Subcutaneous abdominal adipose tissue (tissue), 5 donors: Measurements from ENCODE around the gene PRSS21.

Experiments
- H3K27ac ChIP-seq: one replicate; pipeline ENCODE4 v1.7.0; 2013; ENCODE audit warnings: low read depth, mild to moderate bottlenecking, inconsistent platforms, low read length, moderate library complexity
- H3K27me3 ChIP-seq, 5 donors: one replicate each; pipeline ENCODE4 v1.7.0; 2013; ENCODE audit warnings: low read length in 5 of 5, inconsistent platforms in 1 of 5; ENCODE audit not compliant: control insufficient read depth in 5 of 5, insufficient read depth in 4 of 5
- H3K36me3 ChIP-seq, 5 donors: one replicate each; pipeline ENCODE4 v1.7.0; 2013; ENCODE audit warnings: low read length in 5 of 5; ENCODE audit not compliant: control insufficient read depth in 5 of 5, insufficient read depth in 5 of 5
- H3K4me1 ChIP-seq, 5 donors: one replicate each; pipeline ENCODE4 v1.7.0; 2013; ENCODE audit warnings: low read length in 5 of 5, mild to moderate bottlenecking in 3 of 5, moderate library complexity in 1 of 5; ENCODE audit not compliant: control insufficient read depth in 5 of 5, insufficient read depth in 5 of 5
- H3K4me3 ChIP-seq, 5 donors: one replicate each; pipeline ENCODE4 v1.7.0; 2013; ENCODE audit warnings: low read length in 5 of 5, low read depth in 1 of 5
- H3K9ac ChIP-seq, 5 donors: one replicate each; pipeline ENCODE4 v1.7.0; 2013; ENCODE audit warnings: low read length in 5 of 5, mild to moderate bottlenecking in 4 of 5, moderate library complexity in 3 of 5
- H3K9me3 ChIP-seq, 5 donors: one replicate each; pipeline ENCODE4 v1.7.0; 2013; ENCODE audit warnings: low read length in 5 of 5; ENCODE audit not compliant: control insufficient read depth in 5 of 5
- donor health status: healthy.
- donor health status: healthy.
- donor health status: healthy.
- donor health status: healthy.
- donor health status: healthy.

PRSS21 gene, protein sequence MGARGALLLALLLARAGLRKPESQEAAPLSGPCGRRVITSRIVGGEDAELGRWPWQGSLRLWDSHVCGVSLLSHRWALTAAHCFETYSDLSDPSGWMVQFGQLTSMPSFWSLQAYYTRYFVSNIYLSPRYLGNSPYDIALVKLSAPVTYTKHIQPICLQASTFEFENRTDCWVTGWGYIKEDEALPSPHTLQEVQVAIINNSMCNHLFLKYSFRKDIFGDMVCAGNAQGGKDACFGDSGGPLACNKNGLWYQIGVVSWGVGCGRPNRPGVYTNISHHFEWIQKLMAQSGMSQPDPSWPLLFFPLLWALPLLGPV

DNA sequence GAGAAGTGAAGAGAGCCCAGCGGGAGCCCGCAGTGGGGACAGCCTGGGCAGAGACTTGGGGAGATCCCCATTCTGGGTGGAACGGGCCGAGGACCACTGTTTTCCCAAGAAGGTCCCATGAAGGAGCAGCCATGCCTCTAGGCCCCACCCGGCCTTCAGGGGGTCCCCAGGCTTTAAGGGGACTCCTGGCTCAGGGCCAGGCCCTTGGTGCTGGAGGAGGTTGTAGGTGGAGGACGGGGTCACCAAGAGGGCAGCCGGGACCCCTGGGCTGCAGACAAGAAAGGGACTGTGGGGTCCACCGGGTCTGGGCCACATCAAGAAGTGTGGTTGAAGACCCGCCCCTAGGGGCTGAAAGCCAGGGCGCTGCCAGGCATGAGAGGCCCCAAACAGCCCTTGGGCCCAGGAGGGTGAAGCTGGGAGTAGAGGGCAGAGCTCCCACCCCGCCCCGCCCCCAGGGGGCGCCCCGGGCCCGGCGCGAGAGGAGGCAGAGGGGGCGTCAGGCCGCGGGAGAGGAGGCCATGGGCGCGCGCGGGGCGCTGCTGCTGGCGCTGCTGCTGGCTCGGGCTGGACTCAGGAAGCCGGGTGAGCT is at the start of gene PRSS21:
PRSS21 (plus strand) TSS at position 487 of the 589 bp plus-strand sequence; CDS start at position 519, 32 bp downstream.
- Histone ChIP-seq H3K36me3 (no peaks in the 10 kb centered on the region), H3K4me1 (no peaks in the 10 kb centered on the region), H3K4me3 (no peak within 1 kb of the TSS), H3K9ac (no peak within 1 kb of the TSS), H3K9me3 (no peaks in the 10 kb centered on the region), H3K27ac (no peak within 1 kb of the TSS), H3K27me3 (peaks cover 13 to 53% (median 41%) of the 10 kb centered on the region in 5 donors)

DNA sequence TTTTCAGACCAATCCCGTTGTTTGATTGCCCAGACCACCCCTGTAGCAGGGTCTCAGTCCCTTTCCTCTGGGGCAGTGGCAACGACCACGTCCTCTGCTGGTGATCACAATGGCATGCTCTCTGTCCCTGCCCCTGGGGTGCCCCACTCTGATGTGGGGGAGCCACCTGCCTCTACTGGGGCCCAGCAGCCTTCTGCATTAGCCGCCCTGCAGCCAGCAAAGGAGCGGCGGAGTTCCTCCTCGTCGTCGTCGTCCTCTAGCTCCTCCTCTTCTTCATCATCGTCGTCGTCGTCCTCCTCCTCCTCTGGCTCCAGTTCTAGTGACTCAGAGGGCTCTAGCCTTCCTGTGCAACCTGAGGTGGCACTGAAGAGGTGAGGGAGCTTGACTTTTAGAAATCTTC is 49.1 kb upstream of the PRSS21 start:
- Histone ChIP-seq H3K36me3 (peaks cover 12 to 100% (median 98%) of the 10 kb centered on the region in 5 donors), H3K9ac (no peak overlapping the region), H3K27ac (no peak overlapping the region)

DNA sequence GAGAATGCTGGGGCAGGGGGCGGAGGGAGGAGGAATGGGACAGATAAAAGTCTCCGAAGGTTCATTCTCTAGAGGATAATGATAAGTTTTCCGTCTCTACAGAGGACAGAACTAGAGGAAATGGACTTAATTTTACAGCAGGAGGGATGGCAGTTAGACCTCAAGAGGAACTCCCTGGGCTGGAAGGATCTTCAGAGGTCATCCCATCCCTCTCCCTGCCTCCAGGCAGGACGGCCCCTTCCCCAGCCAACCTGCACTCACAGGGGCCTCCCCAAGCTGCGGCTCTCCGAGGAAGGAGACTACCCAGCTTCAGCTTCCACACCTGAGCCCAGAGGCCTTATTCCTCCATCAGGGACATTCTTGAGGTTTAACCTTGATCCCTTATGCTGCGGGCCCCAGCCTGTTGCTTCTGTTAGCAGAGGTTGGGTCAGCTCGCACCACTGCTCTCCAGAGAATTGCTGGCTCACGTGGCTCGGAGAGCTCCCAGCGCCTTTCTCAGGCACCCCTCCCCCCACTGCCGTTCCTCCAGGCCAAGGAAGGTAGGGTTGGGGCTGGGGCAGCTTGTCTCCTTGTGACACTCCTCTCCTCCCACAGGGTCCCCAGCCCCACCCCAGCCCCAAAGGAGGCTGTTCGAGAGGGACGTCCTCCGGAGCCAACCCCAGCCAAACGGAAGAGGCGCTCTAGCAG is 48.5 kb upstream of the PRSS21 start:
- Histone ChIP-seq H3K27me3 (no peaks in the 10 kb centered on the region), H3K4me3 (no peak overlapping the region), H3K27ac (no peak overlapping the region), H3K4me1 (peaks cover 3 to 45% (median 29%) of the 10 kb centered on the region in 5 donors), H3K36me3 (peaks cover 9 to 100% (median 98%) of the 10 kb centered on the region in 5 donors), H3K9ac (peak overlapping the region in 1 of 5 donors; percentile 9), H3K9me3 (no peaks in the 10 kb centered on the region)

More for the DNA sequence above, 49.1 kb upstream of the PRSS21 start:
- Histone ChIP-seq H3K4me3 (no peak overlapping the region), H3K9me3 (no peaks in the 10 kb centered on the region), H3K27me3 (no peaks in the 10 kb centered on the region), H3K4me1 (peaks cover 3 to 42% (median 28%) of the 10 kb centered on the region in 5 donors)

DNA sequence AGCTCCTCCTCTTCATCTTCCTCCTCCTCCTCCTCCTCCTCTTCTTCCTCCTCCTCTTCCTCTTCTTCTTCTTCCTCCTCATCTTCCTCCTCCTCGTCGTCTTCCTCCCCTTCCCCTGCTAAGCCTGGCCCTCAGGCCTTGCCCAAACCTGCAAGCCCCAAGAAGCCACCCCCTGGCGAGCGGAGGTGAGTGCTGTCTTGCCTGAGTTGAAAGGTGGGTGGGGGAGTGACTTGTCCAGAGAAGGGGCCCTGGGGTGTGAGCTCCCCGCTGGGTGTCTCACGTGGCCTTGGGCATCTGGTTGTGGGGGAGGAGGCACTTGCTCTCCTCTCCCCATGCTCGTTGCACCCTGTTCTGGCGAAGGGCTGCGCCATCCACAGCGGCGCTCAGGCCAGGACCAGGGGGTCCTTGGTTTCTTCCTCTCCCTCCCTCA is 47.9 kb upstream of the PRSS21 start:
- no peak overlapping the region for H3K4me3 ChIP-seq
- H3K27ac ChIP-seq = no peak overlapping the region
- peaks cover 3 to 45% (median 29%) of the 10 kb centered on the region in 5 donors for H3K4me1 ChIP-seq
- peak overlapping the region in 1 of 5 donors; percentile 9 for H3K9ac ChIP-seq
- no peaks in the 10 kb centered on the region for H3K9me3 ChIP-seq
- no peaks in the 10 kb centered on the region for H3K27me3 ChIP-seq
- peaks cover 4 to 100% (median 96%) of the 10 kb centered on the region in 5 donors for H3K36me3 ChIP-seq

DNA sequence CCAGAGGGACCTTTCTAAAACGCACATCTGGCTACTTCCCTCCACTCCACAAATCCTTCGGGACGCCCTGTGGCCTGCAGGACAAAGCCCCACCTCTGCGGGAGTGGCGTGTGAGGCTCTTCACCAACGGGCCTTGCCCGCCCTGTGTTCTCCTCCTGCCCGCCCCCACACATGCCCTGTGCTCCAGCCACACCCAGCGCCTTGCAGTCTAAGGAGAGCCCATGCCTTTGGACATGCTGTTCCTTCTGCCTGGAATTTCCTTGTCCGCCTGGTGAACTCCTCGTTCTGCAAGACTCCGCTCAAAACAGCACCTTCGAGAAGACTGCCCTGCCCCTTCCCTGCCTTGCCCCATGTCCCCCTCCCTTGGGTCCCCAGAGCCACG is 47.4 kb upstream of the PRSS21 start:
- no peak overlapping the region for H3K9ac ChIP-seq
- H3K27ac ChIP-seq = no peak overlapping the region

DNA sequence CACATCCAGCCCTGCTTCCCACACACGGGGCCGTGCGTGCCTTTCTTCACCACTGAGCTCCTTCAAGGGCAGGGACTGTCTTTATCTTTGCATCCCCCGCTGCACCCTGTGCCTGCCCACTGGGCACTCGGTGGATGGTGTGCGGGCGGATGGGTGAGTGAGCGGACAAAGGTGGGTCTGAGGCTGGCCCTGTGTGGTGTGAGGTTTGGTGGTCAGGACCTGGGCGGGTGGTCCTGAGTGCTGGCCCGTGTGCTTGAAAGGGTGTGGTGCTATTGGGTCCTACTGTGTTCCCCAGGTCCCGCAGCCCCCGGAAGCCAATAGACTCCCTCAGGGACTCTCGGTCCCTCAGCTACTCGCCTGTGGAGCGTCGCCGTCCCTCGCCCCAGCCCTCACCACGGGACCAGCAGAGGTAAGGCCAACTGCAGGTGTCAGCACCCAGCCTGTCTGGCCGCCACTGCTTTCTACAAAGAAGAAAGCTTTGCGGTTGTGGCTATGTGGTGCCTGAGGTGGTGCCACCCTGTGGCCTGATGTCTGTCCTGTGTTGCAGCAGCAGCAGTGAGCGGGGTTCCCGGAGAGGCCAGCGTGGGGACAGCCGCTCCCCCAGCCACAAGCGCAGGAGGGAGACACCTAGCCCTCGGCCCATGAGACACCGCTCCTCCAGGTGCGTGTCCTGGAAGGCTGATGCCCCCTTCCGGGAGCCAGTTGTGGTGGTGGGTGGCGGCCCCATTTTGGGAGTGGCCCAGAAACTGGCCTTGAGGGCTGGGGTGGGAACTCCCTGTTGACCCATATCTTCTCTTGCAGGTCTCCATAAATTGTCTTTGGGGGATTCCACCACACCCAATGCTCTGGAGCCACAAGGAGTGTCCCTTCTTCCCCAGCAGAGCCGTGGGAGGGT is 46.7 kb upstream of the PRSS21 start:
- H3K27ac ChIP-seq = no peak overlapping the region
- H3K4me3 ChIP-seq = no peak overlapping the region
- H3K27me3 ChIP-seq = no peaks in the 10 kb centered on the region
- no peaks in the 10 kb centered on the region for H3K9me3 ChIP-seq
- H3K36me3 ChIP-seq = peaks cover 0 to 98% (median 93%) of the 10 kb centered on the region in 5 donors
- no peak overlapping the region for H3K9ac ChIP-seq
- H3K4me1 ChIP-seq = peaks cover 5 to 49% (median 30%) of the 10 kb centered on the region in 5 donors

More for the DNA sequence above, 47.4 kb upstream of the PRSS21 start:
- no peaks in the 10 kb centered on the region for H3K27me3 ChIP-seq
- H3K36me3 ChIP-seq = peaks cover 0 to 100% (median 96%) of the 10 kb centered on the region in 5 donors
- H3K9me3 ChIP-seq = no peaks in the 10 kb centered on the region
- no peak overlapping the region for H3K4me3 ChIP-seq
- peaks cover 3 to 45% (median 29%) of the 10 kb centered on the region in 5 donors for H3K4me1 ChIP-seq

DNA sequence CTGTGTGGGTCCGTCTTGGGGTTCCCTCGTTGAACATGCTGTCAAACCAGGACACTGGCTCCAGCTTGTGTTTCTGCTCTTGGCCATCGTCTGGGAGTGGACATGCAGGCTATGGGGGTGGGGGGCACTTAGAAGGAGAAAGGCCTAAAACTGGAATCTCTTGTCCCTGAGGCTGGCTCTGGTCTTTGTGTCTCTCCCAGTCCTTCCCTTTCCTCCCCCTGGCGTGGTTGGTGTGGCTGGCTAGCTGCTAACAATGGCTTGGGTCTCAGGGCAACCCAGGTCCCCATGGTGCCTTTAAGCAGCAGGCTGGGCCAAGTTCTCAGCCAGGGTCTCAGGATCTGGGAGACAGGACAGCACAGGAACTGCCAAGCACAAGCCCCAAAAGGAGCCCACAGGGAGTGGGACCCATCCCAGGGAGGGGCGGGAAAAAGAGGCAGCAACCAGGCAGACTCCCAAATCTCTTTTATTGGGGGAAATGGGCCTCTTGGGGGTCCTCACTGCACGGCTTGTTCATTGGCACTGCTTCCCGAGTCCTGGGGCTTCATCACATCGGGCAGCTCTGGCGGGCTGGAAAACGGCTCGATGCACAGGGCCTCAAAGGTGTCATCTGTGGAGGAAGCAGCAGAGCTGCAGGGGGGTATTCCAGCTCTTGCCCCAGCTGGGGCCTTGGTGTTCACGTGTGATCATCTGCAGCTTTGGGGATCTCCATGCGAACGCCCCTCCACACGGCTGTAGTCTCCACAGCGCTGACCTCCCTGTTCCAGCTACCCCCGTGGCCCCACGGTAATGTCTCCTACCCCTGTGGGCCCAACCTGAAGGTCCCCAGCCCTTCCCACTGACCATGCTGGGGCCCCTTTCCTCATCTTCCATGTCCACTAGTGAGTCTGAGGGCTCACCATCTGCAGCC is 45.3 kb upstream of the PRSS21 start:
- no peak overlapping the region for H3K4me3 ChIP-seq
- no peaks in the 10 kb centered on the region for H3K27me3 ChIP-seq
- no peaks in the 10 kb centered on the region for H3K9me3 ChIP-seq
- peaks cover 0 to 83% (median 79%) of the 10 kb centered on the region in 5 donors for H3K36me3 ChIP-seq
- no peak overlapping the region for H3K27ac ChIP-seq
- peak overlapping the region in 1 of 5 donors; percentile 17 for H3K9ac ChIP-seq
- peaks cover 13 to 63% (median 44%) of the 10 kb centered on the region in 5 donors for H3K4me1 ChIP-seq

DNA sequence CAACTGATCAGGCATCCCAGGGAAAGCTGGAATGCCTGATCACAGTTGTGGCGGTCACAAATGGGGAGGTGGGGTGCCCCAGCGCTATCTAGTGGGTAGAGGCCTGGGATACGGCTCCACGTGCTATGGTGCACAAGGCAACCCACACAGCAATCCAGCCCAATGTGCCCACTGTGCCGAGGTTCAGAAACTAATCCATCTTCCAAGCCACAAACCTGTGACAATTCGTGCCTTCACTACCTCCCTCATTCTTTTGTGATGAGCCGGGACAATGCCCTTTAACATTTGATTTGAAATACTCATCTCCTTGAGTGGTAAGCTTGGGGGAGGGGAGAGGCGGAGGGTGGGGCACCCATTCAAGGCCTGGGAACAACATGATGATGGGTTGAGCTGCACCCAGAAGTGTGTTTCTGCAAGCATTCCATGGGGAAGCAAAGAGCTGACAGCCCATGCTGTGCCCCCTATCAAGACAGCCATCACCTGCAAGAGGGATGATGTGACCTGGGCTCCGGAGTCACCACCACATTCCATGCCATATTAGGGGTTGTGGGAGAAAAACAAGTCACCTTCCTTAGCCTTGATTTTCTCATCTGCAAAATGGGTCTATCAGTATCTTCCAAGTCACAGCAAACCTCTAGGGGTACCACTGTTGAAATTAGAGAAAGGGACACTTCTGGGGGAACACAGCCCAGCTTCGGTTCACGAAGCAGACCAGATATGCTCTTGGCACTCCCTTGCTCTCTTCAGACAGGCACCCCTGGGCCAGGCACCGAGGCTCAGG is 43.7 kb upstream of the PRSS21 start:
- Histone ChIP-seq H3K36me3 (peaks cover 0 to 67% (median 62%) of the 10 kb centered on the region in 5 donors), H3K4me1 (peaks cover 13 to 54% (median 38%) of the 10 kb centered on the region in 5 donors), H3K27ac (no peak overlapping the region), H3K9me3 (no peaks in the 10 kb centered on the region), H3K4me3 (no peak overlapping the region), H3K9ac (no peak overlapping the region), H3K27me3 (no peaks in the 10 kb centered on the region)
